WTC11 (cell line): Measurements from ENCODE around the gene MYOM1. TPM values are rescaled to one million over a fixed set of nuclear protein-coding genes. Genes with fewer than 3 reads are reported as not detected.

Experiments
- ATAC-seq: fragments of 200-7000 bp; cut with Tn5 transposase; 2 replicates; pipeline ENCODE4 v1.10.0; 2021; ENCODE audit warnings: mild to moderate bottlenecking, moderate library complexity
- CTCF ChIA-PET: fragments of 300-600 bp; sonication (Branson Sonifier 250); formaldehyde crosslinking; loops from one replicate; lab custom pipeline; 2021; ENCODE audit warnings: antibody characterized with exemption; lab: Charles Lee
- POLR2A ChIA-PET: fragments of 350-600 bp; sonication (Branson Sonifier 250); formaldehyde crosslinking; loops from one replicate; lab custom pipeline; 2021; ENCODE audit warnings: antibody characterized with exemption; lab: Charles Lee
- DNase-seq: peaks from one replicate; pipeline ENCODE4 v3.0.0; 2021; ENCODE audit warnings: low spot score
- H3K27ac Mint-ChIP-seq: 2 replicates; pipeline ENCODE4 v1.8.0; 2021; ENCODE audit warnings: mixed read lengths
- H3K27me3 Mint-ChIP-seq: 2 replicates; pipeline ENCODE4 v1.8.0; 2021; ENCODE audit warnings: low read depth, mild to moderate bottlenecking, moderate library complexity, mixed read lengths
- H3K36me3 Mint-ChIP-seq: 2 replicates; pipeline ENCODE4 v1.8.0; 2021; ENCODE audit warnings: mixed read lengths
- H3K4me1 Mint-ChIP-seq: 2 replicates; pipeline ENCODE4 v1.8.0; 2022; ENCODE audit warnings: mixed read lengths
- H3K4me3 Mint-ChIP-seq: 2 replicates; pipeline ENCODE4 v1.8.0; 2021; ENCODE audit warnings: mild to moderate bottlenecking, moderate library complexity, mixed read lengths
- H3K9me3 Mint-ChIP-seq: 2 replicates; pipeline ENCODE4 v1.8.0; 2021; ENCODE audit warnings: mixed read lengths
- ATF1 ChIP-seq: sonication (generic); formaldehyde crosslinking; IDR thresholded peaks from 2 replicates; pipeline ENCODE4 v1.8.1; 2023; ENCODE audit warnings: mild to moderate bottlenecking, moderate library complexity, missing genetic modification reagents
- ATF2 ChIP-seq: sonication (generic); formaldehyde crosslinking; IDR thresholded peaks from 2 replicates; pipeline ENCODE4 v1.8.1; 2022; ENCODE audit warnings: low read depth, missing genetic modification reagents, borderline replicate concordance
- ATF6 ChIP-seq: sonication (generic); formaldehyde crosslinking; IDR thresholded peaks from 2 replicates; pipeline ENCODE4 v1.8.1; 2023; ENCODE audit warnings: mild to moderate bottlenecking, missing genetic modification reagents
- CREB1 ChIP-seq: sonication (generic); formaldehyde crosslinking; IDR thresholded peaks from 2 replicates; pipeline ENCODE4 v1.8.0; 2023; ENCODE audit warnings: mild to moderate bottlenecking, missing genetic modification reagents
- CREM ChIP-seq: sonication (generic); formaldehyde crosslinking; IDR thresholded peaks from 2 replicates; pipeline ENCODE4 v1.8.1; 2022; ENCODE audit warnings: mild to moderate bottlenecking, missing genetic modification reagents, moderate library complexity
- CTCF ChIP-seq: fragments of 200-600 bp; IDR thresholded peaks from 2 replicates; pipeline ENCODE4 v1.8.0; 2022; ENCODE audit warnings: antibody characterized with exemption
- E2F5 ChIP-seq: sonication (generic); formaldehyde crosslinking; IDR thresholded peaks from 2 replicates; pipeline ENCODE4 v1.8.1; 2022; ENCODE audit warnings: mild to moderate bottlenecking, moderate library complexity, missing genetic modification reagents
- EMX1 ChIP-seq: fragments of 250-450 bp; sonication (Bioruptor Pico); IDR thresholded peaks from 2 replicates; pipeline ENCODE4 v1.8.0; 2021; ENCODE audit warnings: mild to moderate bottlenecking
- GABPB1 ChIP-seq: sonication (generic); formaldehyde crosslinking; IDR thresholded peaks from 2 replicates; pipeline ENCODE4 v1.8.1; 2023; ENCODE audit warnings: mild to moderate bottlenecking, missing genetic modification reagents
- JAZF1 ChIP-seq: fragments of 250-450 bp; sonication (Bioruptor Pico); IDR thresholded peaks from 2 replicates; pipeline ENCODE4 v1.9.0; 2021; ENCODE audit warnings: moderate library complexity, mild to moderate bottlenecking, inconsistent platforms
- SP1 ChIP-seq: sonication (generic); formaldehyde crosslinking; conservative IDR thresholded peaks from 2 replicates; pipeline ENCODE4 v1.8.1; 2022; ENCODE audit warnings: missing genetic modification reagents
- TCF7 ChIP-seq: sonication (generic); formaldehyde crosslinking; IDR thresholded peaks from 2 replicates; pipeline ENCODE4 v1.8.0; 2022; ENCODE audit warnings: mild to moderate bottlenecking, low read depth, missing genetic modification reagents, moderate library complexity
- TEAD1 ChIP-seq: sonication (generic); formaldehyde crosslinking; IDR thresholded peaks from 2 replicates; pipeline ENCODE4 v1.8.0; 2022; ENCODE audit warnings: mild to moderate bottlenecking, missing genetic modification reagents
- ZNF121 ChIP-seq: sonication (generic); formaldehyde crosslinking; IDR thresholded peaks from 2 replicates; pipeline ENCODE4 v1.8.0; 2023; ENCODE audit warnings: missing genetic modification reagents
- ZNF396 ChIP-seq: fragments of 250-450 bp; sonication (Bioruptor Pico); IDR thresholded peaks from 2 replicates; pipeline ENCODE4 v1.8.0; 2021; ENCODE audit warnings: mild to moderate bottlenecking, moderate library complexity, borderline replicate concordance
- total RNA-seq: library from RNA; stranded (reverse); gene quantifications from 3 replicates; pipeline ENCODE4 v1.2.3, GENCODE V29; 2021
- TF ChIP-seq, protein P1 (sequence below): sonication (generic); formaldehyde crosslinking; IDR thresholded peaks from 2 replicates; pipeline ENCODE4 v1.8.0; 2023; ENCODE audit warnings: mild to moderate bottlenecking, missing genetic modification reagents

The MYOM1 gene
- total RNA-seq, 1 experiment from 2014 or later, result 0.35 TPM

DNA sequence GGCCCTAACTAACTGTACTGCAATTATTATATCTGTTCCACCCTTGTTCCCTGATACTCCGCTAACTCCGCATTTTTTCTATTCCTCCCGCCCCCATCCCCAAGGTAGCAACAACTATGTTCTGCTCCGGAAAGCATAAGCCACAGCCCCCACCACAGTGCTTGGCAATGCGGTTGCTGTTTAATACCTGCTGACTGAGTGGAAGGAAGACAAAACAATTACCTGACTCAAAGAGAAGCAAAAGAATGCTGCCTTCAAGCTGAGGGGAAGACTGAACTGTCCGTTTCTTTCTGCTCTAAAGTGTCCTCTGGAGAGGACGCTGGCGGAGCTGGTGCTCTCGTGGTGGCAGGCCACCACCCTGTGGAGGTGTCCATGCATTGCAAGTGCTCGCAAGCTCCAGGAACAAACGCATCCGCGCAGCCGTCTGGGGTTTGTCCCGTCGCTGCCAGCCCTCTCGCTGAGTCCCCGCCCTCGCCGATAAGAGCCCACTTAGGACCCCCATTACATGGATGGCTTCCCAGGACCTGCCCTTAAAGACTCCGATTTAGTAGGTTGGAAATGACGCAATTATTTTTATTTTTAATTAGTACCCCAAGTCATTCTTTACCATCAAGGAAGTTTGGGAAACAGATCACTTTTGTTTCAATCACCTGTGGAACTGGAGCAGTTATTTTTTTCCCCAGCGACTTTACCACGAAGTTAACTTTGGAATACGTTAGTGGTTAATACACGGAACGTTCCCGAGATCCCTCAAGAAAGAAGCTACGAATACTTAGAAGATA, 26.3 kb upstream of the MYOM1 start:
- Mint-ChIP-seq H3K4me3 (peak overlapping the region; percentile 96), H3K9me3 (peaks cover 16% of the 10 kb centered on the region), H3K4me1 (peaks cover 29% of the 10 kb centered on the region), H3K27me3 (no peaks in the 10 kb centered on the region), H3K27ac (peak overlapping the region; percentile 78), H3K36me3 (peaks cover 25% of the 10 kb centered on the region)
- ChIA-PET POLR2A (interaction anchor here (0.6 to 1.8 kb wide), 8 partner anchors 15 to 420 kb away, joined by 3 to 5 read pairs (median 3); partner anchors contain the start of gene LPIN2), CTCF (interaction anchor here (0.5 to 2.5 kb wide), 40 partner anchors 12 to 624 kb away, joined by 3 to 21 read pairs (median 4); partner anchors contain the start of gene EMILIN2)
- TF ChIP-seq GABPB1 (CRISPR knock-in tag) (peak; percentile 49; the same call in 1 of the 2 replicates), CREB1 (CRISPR knock-in tag) (no peak), ZNF396 (CRISPR knock-in tag) (no peak), ATF6 (CRISPR knock-in tag) (no peak), CREM (no peak), CTCF (peak; percentile 64), ZNF121 (peak; percentile 99), EMX1 (CRISPR knock-in tag) (0 out of 2 replicates have a peak, but pooled peaks have one; percentile 25), TEAD1 (CRISPR knock-in tag) (0 out of 2 replicates have a peak, but pooled peaks have one; percentile 14)
- TF ChIP-seq, protein P1, sequence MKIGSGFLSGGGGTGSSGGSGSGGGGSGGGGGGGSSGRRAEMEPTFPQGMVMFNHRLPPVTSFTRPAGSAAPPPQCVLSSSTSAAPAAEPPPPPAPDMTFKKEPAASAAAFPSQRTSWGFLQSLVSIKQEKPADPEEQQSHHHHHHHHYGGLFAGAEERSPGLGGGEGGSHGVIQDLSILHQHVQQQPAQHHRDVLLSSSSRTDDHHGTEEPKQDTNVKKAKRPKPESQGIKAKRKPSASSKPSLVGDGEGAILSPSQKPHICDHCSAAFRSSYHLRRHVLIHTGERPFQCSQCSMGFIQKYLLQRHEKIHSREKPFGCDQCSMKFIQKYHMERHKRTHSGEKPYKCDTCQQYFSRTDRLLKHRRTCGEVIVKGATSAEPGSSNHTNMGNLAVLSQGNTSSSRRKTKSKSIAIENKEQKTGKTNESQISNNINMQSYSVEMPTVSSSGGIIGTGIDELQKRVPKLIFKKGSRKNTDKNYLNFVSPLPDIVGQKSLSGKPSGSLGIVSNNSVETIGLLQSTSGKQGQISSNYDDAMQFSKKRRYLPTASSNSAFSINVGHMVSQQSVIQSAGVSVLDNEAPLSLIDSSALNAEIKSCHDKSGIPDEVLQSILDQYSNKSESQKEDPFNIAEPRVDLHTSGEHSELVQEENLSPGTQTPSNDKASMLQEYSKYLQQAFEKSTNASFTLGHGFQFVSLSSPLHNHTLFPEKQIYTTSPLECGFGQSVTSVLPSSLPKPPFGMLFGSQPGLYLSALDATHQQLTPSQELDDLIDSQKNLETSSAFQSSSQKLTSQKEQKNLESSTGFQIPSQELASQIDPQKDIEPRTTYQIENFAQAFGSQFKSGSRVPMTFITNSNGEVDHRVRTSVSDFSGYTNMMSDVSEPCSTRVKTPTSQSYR (CRISPR knock-in tag), result no peak
- DNase-seq (peak; percentile 90), ATAC-seq (peak; percentile 63)

DNA sequence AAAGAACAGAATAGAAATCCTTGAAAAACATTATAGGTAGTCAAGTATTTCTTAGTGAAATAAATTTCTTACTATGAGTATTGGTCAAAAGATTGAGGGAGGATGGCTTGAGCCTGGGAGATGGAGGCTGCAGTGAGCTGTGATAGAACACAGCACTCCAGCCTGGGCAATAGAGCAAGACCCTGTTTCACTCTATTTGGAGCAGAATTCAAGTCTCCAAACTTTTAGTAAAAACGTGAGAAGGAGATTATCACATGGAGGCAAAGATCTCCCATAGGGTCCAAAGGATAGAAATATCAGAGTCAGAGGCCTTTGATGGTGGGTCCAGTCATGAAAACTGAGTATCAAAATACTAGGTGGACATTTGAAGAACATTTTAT, 25.4 kb upstream of the MYOM1 start:
- Mint-ChIP-seq H3K9me3 (peaks cover 24% of the 10 kb centered on the region), H3K36me3 (peaks cover 33% of the 10 kb centered on the region), H3K27me3 (peaks cover 4% of the 10 kb centered on the region; the same call in 1 of the 2 replicates), H3K27ac (no peak overlapping the region), H3K4me1 (peaks cover 23% of the 10 kb centered on the region), H3K4me3 (peak overlapping the region; percentile 96)
- ChIA-PET POLR2A (interaction anchor here (1.8 kb wide), 1 partner anchor 358 kb away, joined by 5 read pairs; no protein-coding TSS in a partner anchor), CTCF (interaction anchor here (0.9 to 2.5 kb wide), 13 partner anchors 14 to 625 kb away, joined by 3 to 21 read pairs (median 6); no protein-coding TSS in a partner anchor)
- DNase-seq (no peak), ATAC-seq (no peak)
- no peak for TF ChIP-seq TCF7 (CRISPR knock-in tag)
- TF ChIP-seq E2F5 (CRISPR knock-in tag), result no peak
- TF ChIP-seq SP1 (CRISPR knock-in tag), result no peak

DNA sequence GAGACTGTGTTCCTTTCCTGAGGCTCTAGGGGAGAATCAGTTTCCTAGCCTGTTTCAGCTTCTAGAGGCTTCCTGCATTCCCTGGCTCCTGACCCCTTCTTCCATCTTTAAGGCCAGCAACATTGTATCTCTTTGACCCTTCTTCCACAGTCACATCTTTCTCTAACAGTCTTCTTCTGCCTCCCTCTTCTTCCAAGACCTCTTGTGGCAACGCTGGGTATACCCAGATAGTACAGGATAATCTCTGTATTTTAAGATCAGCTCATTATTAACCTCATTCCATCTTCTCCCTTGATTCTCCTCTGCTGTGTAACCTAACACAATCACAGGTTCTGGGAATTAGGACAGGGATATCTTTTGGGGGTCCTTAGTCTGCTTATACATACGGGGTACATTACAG, 19.0 kb upstream of the MYOM1 start:
- no peak for DNase-seq
- no peaks in the 10 kb centered on the region for H3K4me1 Mint-ChIP-seq
- peaks cover 4% of the 10 kb centered on the region for H3K27me3 Mint-ChIP-seq
- H3K4me3 Mint-ChIP-seq, result no peak overlapping the region
- ATAC-seq, result peak; percentile 36
- H3K9me3 Mint-ChIP-seq, result peaks cover 44% of the 10 kb centered on the region
- POLR2A ChIA-PET, result no interaction called here
- peaks cover 40% of the 10 kb centered on the region for H3K36me3 Mint-ChIP-seq
- CTCF ChIA-PET, result interaction anchor here (0.8 kb wide), 1 partner anchor 110 kb away, joined by 3 read pairs; no protein-coding TSS in a partner anchor
- no peak overlapping the region for H3K27ac Mint-ChIP-seq
- no peak for TF ChIP-seq CREB1 (CRISPR knock-in tag)
- no peak for TF ChIP-seq SP1 (CRISPR knock-in tag)
- TF ChIP-seq ATF6 (CRISPR knock-in tag), result no peak
- no peak for TF ChIP-seq JAZF1 (CRISPR knock-in tag)
- no peak for TF ChIP-seq ATF2 (CRISPR knock-in tag)
- no peak for TF ChIP-seq ATF1 (CRISPR knock-in tag)
